ENCODE data around the gene FBXL19. TPM values are rescaled to one million over a fixed set of nuclear protein-coding genes. Genes with fewer than 3 reads are reported as not detected.

FBXL19 gene
- total and polyA plus RNA-seq, 2 of the 8 experiments (the other 6 are each of a cell fraction or from before 2014, with no cell fraction given) = 47.2 to 72.2 TPM

DNA sequence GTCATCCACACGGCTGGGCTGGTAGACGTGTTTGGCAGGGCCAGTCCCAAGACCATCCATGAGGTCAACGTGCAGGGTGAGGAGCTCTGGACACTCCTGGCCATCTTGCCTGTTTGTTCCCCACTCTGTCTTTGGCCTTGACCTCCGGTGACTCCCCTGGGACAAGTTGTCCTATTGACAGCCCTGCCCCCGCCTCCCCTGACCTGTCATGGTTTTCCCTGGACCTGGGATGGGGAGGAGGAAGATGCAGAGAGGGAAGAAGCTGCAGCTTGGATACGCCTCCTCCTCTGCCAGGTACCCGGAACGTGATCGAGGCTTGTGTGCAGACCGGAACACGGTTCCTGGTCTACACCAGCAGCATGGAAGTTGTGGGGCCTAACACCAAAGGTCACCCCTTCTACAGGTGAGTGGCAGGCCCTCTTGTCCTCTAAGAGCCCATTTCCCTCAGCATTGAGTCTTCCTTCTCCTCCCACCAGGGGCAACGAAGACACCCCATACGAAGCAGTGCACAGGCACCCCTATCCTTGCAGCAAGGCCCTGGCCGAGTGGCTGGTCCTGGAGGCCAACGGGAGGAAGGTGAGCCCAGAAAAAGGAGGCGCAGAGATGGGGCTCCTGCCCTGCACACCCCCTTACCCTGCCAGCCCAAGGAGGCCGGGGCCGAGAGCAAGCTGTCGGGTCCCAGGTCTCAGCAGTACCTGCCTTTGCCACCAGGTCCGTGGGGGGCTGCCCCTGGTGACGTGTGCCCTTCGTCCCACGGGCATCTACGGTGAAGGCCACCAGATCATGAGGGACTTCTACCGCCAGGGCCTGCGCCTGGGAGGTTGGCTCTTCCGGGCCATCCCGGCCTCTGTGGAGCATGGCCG is 63.0 kb downstream of the FBXL19 start (continued):
- no peak for TF ChIP-seq KDM4A (IDR thresholded peaks at IDR 0.05; ENCODE audit: low read depth, low read length, severe bottlenecking)
